ENCODE data around the gene LGSN.
"Not testable (repeated sequence)": the region's sequence is repeated elsewhere in the genome, so short reads cannot be mapped to it uniquely, and the experiment has no call there.

The LGSN gene, protein sequence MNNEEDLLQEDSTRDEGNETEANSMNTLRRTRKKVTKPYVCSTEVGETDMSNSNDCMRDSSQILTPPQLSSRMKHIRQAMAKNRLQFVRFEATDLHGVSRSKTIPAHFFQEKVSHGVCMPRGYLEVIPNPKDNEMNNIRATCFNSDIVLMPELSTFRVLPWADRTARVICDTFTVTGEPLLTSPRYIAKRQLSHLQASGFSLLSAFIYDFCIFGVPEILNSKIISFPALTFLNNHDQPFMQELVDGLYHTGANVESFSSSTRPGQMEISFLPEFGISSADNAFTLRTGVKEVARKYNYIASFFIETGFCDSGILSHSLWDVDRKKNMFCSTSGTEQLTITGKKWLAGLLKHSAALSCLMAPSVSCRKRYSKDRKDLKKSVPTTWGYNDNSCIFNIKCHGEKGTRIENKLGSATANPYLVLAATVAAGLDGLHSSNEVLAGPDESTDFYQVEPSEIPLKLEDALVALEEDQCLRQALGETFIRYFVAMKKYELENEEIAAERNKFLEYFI

GRCh38 chr6:63319939-63320338, at the start of gene LGSN:
Gene LGSN, minus strand, starts transcription at chr6:63319983. Its CDS starts 40 bp downstream, at chr6:63319943.
- no peak for DNase-seq

DNA sequence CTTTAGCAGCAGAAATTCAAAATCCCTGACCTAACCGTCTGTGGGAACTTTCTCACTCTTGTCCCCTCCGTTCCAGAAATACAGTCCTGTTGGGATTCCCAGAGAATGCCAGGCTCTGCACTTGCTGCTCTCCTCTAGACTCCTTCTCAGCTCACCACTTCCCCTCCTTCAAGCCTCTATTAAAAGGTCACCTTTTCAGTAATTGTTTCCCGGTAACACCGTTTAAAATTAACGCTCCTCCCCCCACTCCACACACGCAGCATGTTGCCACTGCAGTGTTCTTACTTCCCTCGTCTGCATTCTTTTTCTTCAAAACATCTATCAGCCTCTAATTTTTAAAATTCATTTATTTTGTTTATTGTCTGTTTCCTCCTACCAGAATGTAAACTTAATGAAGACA, 48.6 kb upstream of the LGSN start:
- no peak for DNase-seq

GRCh38 chr6:63362500-63363120, 42.8 kb upstream of the LGSN start:
- DNase-seq: not testable (repeated sequence)

GRCh38 chr6:63357384-63357783, 37.6 kb upstream of the LGSN start:
- not testable (repeated sequence) for DNase-seq

GRCh38 chr6:63355632-63356031, 35.8 kb upstream of the LGSN start:
- no peak for DNase-seq

DNA sequence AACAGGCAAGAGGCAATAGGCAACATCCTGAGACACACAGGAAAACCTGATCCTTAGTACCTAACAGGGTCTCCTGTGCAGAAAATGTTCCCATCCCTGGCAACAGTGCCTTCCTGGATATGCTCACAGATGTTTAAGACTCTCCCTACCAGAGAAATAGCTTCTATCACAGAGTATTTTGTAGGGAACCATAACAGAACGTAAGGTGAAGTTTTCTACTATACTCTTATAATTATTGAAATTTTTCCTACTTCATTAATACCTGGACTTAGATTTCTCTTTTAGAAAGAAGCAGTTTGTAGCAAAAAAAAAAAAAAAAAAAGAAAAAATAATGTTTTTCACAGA, 33.5 kb upstream of the LGSN start:
- DNase-seq: no peak

DNA sequence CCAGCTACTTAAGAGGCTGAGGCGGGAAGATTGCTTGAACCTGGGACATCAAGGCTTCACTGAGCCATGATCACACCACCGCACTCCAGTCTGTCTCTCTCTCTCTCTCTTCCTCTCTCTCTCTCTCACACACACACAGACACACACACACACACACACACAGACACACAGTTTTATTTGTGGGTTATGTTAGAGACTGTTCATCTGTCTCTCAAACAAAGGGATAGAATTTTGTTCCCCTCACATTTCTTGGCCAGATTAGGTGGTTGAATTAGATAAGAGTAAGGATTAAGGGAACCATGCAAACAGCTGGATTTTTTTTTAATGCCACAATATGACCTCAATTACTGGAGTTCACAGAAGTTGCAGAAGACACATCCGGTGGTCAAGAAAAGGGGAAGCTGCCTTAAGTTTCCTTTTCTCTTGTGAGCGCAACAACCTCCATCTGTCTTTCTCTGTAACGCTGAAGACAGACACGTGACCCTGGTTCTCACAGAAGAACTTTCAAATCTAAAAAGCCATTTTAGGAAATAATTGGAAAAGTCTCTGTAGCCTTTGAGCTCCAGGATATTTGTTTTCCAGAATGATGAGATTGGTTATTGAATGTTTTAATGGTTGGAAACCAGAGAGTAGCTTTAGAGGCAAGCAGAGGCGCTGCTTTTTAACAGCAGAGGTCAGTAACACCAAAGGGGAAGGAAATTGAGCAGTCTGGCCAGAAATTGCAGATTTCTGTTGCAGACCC, 32.9 kb upstream of the LGSN start:
- no peak for DNase-seq

GRCh38 chr6:63352069-63352543, 32.3 kb upstream of the LGSN start:
- DNase-seq: no peak

- no peak for DNase-seq
These were observed 29.6 kb upstream of the LGSN start for GRCh38 chr6:63349401-63349800.

DNA sequence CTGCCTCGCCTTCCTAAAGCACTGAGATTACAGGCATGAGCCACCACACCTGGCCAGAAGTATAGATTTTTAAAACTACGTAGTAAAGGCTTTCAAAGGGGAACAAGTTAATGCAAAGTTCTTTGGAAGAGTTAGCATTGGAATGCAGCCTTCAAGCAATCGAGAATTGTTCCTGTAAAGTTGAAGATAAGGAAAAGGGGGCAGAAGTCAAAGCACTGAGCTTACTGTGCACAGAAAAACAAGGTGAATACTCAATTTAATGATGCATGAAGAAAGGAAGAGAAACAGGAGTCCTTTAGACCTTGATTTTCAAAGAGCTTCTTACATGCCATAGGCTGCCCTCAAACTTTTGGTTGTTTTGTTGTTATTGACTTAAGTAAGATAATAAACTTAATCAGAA, 29.1 kb upstream of the LGSN start:
- no peak for DNase-seq

- DNase-seq: no peak
These were observed 27.8 kb upstream of the LGSN start for GRCh38 chr6:63347599-63347998.

DNA sequence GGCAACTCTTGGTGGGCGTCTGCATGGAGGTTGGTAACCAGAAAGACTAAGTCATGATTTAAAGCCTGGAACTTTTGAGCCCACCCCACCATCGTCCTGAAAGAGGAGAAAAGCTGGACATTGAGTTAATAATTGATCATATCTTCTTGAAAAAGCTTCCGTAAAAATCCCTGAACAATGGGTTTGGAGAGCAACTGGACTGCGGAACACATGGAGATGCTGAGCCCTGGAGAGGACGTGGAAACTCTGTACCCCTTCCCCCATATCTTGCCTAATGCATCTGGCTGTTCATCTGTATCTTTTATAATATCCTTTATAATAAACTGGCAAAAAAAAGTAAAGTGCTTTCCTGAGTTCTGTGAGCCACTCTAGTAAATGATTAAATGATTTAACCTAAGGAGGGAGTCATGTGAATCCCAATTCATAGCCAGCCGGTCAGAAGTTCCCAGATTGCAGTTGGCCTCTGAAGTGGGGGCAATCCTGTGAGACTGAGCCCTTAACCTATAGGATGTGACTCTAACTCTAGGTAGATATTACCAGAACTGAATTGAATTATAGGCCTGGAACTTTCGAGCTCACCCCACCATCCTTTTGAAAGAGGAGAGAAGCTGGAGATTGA, 26.5 kb upstream of the LGSN start:
- DNase-seq: no peak

GRCh38 chr6:63340351-63340750, 20.6 kb upstream of the LGSN start:
- no peak for DNase-seq

GRCh38 chr6:63334652-63335051, 14.9 kb upstream of the LGSN start:
- DNase-seq: not testable (repeated sequence)

DNA sequence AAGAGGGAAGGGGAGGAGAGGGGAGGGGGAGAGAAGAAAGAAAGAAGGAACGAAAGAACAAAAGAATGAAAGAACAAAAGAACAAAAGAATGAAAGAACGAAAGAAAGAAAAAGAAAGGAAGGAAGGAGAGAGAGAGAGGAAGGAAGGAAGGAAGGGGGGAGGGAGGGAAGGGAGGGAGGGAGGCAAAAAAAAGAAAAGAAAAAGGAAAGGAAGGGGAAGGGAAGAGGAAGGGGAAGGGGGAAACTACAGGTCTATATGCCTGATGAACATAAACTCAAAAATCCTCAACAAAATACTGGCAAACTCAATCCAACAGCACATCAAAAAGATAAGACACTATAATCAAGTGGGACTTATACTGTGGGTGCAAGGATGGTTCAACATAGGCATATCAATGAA, 13.7 kb upstream of the LGSN start:
- no peak for DNase-seq

DNA sequence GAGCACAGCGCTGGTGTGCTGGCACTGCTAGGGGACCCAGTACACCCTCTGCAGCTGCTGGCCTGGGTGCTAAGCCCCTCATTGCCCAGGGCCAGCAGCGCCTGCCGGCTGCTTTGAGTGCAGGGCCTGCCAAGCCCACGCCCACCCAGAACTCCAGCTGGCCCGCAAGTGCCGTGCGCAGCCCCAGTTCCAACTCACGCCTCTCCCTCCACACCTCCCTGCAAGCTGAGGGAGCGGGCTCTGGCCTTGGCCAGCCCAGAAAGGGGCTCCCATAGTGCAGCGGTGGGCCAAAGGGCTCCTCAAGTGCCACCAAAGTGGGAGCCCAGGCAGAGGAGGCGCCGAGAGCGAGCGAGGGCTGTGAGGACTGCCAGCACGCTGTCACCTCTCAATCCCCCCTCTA, 6.8 kb upstream of the LGSN start:
- not testable (repeated sequence) for DNase-seq

DNA sequence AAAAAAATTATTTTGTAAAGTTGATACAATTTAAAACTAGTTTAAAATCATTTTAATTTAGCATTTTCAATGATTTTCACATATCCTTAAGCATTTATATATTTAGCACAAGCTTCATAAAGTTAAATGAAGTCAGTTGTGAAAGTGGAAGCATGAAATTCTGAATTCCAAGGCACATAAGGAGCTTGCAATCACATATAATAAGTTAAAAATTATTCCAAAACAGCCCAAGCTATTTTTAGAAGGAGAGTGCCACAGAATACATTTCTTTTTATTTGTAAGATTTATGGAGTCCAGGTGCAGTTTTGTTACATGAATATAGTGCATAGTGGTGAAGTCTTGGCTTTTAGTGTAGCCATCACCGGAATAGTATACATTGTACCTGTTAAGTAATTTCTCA, 3.2 kb upstream of the LGSN start:
- no peak for DNase-seq

GRCh38 chr6:63321821-63322220, 2.0 kb upstream of the LGSN start:
- DNase-seq: no peak

- DNase-seq: no peak
These were observed 2.1 kb downstream of the LGSN start for GRCh38 chr6:63317641-63318040.

DNA sequence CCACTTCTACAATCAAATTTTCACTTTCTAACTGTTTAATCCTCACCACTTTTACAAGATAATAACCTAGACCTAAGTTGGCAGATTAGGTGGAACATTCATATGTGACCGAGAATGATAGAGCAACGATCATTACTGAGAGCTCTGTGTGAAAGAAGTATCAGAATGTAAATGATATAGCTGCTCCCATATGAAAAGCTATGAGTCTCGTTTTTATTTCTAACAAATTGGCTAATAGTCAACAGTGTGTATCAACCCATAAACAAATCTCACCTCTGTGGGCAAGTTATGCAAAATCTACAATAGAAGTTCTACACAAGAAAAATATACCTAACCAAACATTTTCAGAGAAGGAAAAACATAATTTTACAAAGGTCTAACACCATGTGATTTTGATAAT, 3.7 kb downstream of the LGSN start:
- DNase-seq: no peak

DNA sequence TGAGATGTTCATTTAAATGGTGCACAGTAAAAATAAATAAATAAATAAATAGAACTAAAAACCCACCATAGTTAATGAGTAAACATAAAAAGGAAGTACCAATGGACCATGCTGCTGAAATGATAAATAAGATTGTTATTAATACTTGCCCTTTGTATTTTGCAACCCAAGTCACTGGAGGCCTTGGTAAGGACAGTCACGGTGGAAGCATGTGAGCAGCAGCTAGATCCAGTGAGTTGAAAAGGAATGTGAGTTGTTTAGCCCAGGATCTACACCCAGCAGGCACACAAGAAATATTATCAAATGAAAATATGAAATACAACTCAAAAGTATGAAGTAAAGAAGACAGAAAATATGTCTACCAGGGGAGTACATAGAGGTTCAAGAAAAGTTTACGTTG, 6.7 kb downstream of the LGSN start:
- DNase-seq: no peak

- peak; percentile 6 for DNase-seq
These were observed 12.1 kb downstream of the LGSN start for GRCh38 chr6:63307581-63308246.

- no peak for DNase-seq
These were observed 13.4 kb downstream of the LGSN start for GRCh38 chr6:63306420-63306819.

Data from NCI-H2029 (cell line).